Embryonic facial prominence (tissue), 1 donor: ENCODE results near the gene EOMES.
A peak's percentile ranks its signal among the peaks of the same experiment; 100 is the strongest.

Experiments used
- DNase-seq: peaks from one replicate; pipeline ENCODE4 v3.0.0-alpha.2; 2016; ENCODE audit errors: extremely low spot score

EOMES gene

DNA sequence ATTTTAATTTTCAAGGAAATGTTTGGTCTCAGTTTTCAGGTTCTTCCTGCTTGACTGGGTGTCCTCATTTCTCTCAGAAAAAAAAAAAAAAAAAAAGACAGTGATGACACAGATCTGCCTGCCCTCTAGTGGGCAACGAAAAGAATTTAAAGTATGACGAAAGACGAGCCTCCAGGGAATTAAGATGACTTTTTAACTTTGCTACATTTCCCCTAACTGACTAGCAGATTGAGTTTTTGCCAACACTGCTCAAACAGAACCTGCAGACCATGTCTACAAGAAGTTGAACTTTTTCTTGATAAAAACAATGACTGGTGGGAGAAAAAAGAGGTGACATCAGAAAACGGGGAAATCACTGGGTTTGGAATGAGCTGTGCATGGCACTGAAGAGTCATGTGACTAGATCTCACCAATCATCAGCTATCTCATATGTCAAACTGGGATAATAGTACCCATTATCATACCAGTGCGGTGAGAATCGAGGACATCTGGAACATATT lies 40.8 kb downstream of the EOMES start:
- peak; percentile 27 for DNase-seq

- DNase-seq = no peak
Measured at GRCh38 chr3:27680517-27681246, 41.4 kb downstream of the EOMES start.

- no peak for DNase-seq
Measured at GRCh38 chr3:27679691-27680090, 42.4 kb downstream of the EOMES start.

GRCh38 chr3:27678234-27678633 lies 43.9 kb downstream of the EOMES start:
- no peak for DNase-seq

GRCh38 chr3:27677565-27677964 lies 44.6 kb downstream of the EOMES start:
- no peak for DNase-seq

DNA sequence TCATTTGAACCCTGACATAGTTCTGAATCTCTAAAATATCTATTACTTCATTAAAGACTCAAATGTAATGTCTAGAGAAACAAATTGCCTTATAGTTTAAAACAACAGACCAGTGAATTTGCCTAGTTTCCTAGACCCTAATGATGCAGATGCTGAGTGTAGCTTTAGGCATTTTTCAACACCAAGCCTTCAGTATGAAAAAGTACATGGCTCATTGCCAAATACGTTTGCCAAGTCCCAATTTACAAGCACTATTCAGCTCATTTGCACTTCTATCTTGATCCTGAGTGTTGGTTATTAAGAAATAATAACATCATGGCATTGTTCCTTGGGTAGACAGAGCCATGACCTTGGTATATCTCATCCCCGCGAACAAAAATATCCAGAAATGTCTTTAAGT lies 46.8 kb downstream of the EOMES start:
- DNase-seq = no peak

DNA sequence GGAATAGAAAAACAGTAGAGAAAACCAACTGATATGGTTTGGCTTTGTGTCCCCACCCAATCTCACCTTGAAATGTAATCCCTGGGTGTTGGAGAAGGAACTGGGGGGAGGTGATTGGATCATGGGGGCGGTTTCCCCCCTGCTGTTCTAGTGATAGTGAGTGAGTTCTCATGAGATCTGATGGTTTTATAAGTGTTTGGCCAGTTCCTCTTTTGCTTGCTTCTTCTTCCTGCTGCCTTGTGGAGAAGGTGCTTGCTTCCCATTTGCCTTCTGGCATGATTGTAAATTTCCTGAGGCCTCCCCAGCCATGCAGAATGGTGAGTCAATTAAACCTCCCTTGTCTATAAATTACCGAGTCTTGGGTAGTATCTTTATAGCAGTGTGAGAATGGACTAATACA lies 48.4 kb downstream of the EOMES start:
- DNase-seq = no peak

GRCh38 chr3:27671101-27671500 lies 51.0 kb downstream of the EOMES start:
- DNase-seq = no peak

DNA sequence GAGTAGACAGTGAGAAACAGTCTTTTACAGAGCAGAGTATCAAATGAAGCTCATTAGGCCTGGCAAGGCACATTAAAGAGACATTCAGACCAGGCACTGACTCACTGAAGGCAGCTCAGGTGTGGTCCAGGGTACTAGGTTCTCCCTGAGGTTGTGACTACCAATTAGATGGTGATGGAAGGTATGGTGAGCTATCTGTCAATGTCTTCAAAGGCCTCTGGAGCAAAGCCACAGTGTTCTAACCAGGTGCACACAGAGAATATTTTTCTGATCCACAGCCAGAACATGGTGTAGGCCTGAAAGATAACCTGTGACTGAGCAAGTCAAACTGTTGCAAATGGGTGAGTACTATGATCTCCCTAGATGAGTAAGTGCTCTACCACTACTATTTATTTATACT lies 51.5 kb downstream of the EOMES start:
- DNase-seq = no peak

GRCh38 chr3:27669591-27669990 lies 52.5 kb downstream of the EOMES start:
- no peak for DNase-seq

DNA sequence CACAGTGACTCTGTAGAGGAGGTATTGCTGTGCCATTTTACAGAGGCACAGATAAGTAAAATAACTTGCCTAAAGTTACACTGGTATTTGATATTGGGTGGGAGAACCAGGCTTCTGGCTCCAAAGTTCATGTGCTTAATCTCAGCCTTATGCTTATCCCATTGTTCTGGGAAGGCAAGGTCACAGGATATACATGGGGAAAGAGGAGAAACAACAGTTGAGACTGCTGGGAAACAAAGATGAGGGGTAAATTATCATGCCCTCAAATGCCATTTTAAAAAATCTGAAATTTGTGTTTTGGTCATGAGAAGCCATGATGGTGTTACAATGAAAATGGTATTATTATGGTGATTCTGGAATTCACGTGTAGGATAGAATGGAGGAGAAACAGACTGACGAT lies 54.4 kb downstream of the EOMES start:
- no peak for DNase-seq

DNA sequence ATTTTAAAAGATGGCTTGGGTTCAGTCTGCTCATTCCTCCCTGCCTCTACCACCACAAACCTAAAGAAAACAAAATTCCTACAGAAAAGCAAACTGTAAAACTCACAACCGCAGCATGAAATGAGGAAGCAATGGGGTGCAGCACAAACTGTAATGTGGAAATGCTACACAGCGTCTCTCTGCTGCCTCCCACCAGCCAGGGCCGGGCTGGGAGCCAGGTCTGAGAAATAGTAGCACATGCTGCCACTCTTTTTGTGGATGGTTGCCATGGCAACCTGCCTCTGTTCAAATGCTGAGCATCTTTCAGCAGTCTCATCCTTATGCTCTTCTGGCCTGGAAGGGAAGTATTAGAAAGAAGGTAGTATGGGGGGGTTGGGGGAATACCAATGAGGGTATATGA lies 55.4 kb downstream of the EOMES start:
- DNase-seq = peak; percentile 66

GRCh38 chr3:27666272-27666671 lies 55.9 kb downstream of the EOMES start:
- DNase-seq = no peak
